Measurements from ENCODE around the gene TARS2.

- TF ChIP-seq EP300 (IDR thresholded peaks at IDR 0.05; ENCODE audit: borderline replicate concordance) = no peak
- no peak for TF ChIP-seq MAX (IDR thresholded peaks at IDR 0.05)
- TF ChIP-seq TEAD4 (IDR thresholded peaks at IDR 0.05) = no peak
- no peak for TF ChIP-seq RAD21 (IDR thresholded peaks at IDR 0.05; ENCODE audit: low read depth)
- TF ChIP-seq TAF1 (IDR thresholded peaks at IDR 0.05; ENCODE audit: low read depth) = no peak
- TF ChIP-seq REST (IDR thresholded peaks at IDR 0.05; ENCODE audit: low read depth) = no peak
- no peak for TF ChIP-seq USF1 (IDR thresholded peaks at IDR 0.05)
- no peak for TF ChIP-seq YY1 (IDR thresholded peaks at IDR 0.05; ENCODE audit: low read depth)
- no peak for TF ChIP-seq FOXM1 (IDR thresholded peaks at IDR 0.05; ENCODE audit: borderline replicate concordance, low read depth)
- TF ChIP-seq CEBPB (IDR thresholded peaks at IDR 0.05) = no peak
These were observed 64.0 kb downstream of the TARS2 start for GRCh38 chr1:150551051-150551783.
